Measurements from ENCODE around the gene ADARB2.
"Not testable (repeated sequence)": the region's sequence is repeated elsewhere in the genome, so short reads cannot be mapped to it uniquely, and the experiment has no call there.

The ADARB2 gene

GRCh38 chr10:1617376-1618317 is 119.7 kb downstream of the ADARB2 start:
- in situ Hi-C loops (cut with HindIII; ENCODE audit: low sequenced_read_pairs) = not testable (repeated sequence)

GRCh38 chr10:1616701-1617100 is 120.6 kb downstream of the ADARB2 start:
- in situ Hi-C loops (cut with HindIII; ENCODE audit: low sequenced_read_pairs) = not testable (repeated sequence)

DNA sequence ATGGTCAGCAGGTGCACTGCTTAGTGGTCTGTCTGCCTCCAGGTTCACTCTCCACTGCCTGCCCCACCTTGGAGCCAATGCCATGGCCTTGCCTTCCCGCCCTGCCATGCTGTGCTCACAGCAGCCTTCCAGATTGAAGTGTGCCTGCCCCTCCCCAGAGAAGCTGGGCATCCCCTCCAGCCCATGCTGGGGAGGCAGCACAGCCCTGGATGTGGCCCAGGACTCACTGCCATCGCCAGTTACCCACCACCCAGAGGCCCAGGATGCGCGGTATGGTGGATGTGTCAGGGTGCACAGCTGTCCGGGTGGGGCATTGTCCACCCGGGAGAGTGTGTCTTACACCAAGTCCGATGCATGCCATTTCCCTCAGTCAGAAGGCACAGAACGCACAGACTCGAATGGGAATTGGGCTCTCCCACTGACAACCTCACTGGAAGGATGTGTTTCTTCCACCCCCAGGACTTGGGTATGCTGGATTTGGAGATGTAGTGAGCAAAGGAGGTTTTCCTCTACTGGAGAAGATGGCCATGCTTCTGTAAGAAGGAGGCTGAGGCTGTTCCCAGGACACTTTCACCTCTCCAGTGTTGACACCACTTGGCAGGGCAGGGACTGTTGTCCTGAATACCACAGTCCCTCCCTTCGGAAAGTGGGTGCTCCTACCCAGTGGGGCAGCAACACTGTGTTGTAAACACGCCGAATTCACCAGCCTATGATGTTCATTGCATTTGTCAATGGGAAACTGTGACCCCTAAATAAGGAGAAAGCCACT is 122.0 kb downstream of the ADARB2 start:
- in situ Hi-C loops (cut with HindIII; ENCODE audit: low sequenced_read_pairs) = no loop called here

- in situ Hi-C loops (cut with HindIII; ENCODE audit: low sequenced_read_pairs) = no loop called here
Measured at GRCh38 chr10:1613511-1613910, 123.8 kb downstream of the ADARB2 start.

DNA sequence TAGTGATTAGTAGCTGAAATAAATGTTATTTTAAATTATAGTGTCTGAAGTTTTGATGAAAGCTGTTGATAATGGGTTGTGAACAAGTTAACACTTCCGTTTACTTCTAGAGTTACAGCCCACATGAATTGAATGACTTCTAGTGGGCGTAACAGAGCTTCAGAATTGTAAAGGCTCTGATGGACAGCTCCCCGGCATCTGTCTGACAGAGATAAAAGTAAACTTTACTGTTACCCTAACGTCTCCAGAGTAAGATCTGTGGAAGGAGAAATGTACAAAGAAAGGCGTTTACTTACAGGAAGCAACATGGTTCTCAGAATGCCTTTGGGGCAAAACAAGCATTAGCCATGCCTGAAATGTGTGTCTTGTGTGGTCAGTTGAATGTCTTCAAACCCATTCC is 124.4 kb downstream of the ADARB2 start:
- in situ Hi-C loops (cut with HindIII; ENCODE audit: low sequenced_read_pairs) = no loop called here

DNA sequence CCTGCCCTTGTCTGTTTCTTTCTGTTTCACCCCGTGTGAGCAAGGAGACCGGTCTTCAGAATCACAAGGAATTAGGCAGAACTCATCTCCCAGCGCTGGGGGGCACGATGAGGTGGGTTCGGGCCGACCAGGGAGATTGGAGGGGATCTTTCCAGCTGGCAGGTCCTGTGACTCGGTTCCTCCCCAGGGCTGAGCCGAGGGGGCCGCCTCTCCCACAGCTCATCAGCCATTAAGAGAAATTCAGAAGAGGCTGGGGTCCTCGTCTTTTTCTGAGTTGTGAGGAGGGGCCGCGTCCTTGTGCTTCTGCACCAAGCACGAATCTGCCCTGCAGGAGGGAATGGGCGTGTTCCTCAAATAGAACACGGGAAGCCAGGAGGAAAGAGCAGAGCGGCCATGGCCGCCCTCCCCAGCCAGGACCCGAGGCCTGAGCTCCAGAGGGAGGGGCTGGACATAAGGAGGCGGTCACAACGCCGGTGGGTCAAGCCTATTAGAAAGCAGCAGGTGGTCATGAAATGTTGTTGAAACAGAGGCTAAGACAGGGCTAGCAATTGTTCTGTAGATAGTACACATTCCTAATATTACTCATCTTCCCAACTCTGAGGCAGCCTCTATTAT is 125.3 kb downstream of the ADARB2 start:
- in situ Hi-C loops (cut with HindIII; ENCODE audit: low sequenced_read_pairs) = no loop called here

- in situ Hi-C loops (cut with HindIII; ENCODE audit: low sequenced_read_pairs) = no loop called here
Measured at GRCh38 chr10:1610986-1611770, 126.1 kb downstream of the ADARB2 start.

GRCh38 chr10:1609648-1609970 is 127.7 kb downstream of the ADARB2 start:
- in situ Hi-C loops (cut with HindIII; ENCODE audit: low sequenced_read_pairs) = no loop called here

GRCh38 chr10:1608851-1609647 is 128.3 kb downstream of the ADARB2 start:
- in situ Hi-C loops (cut with HindIII; ENCODE audit: low sequenced_read_pairs) = no loop called here

- in situ Hi-C loops (cut with HindIII; ENCODE audit: low sequenced_read_pairs) = no loop called here
Measured at GRCh38 chr10:1608408-1608807, 128.9 kb downstream of the ADARB2 start.

- in situ Hi-C loops (cut with HindIII; ENCODE audit: low sequenced_read_pairs) = no loop called here
Measured at GRCh38 chr10:1607466-1607865, 129.9 kb downstream of the ADARB2 start.

GRCh38 chr10:1605999-1606940 is 131.1 kb downstream of the ADARB2 start:
- in situ Hi-C loops (cut with HindIII; ENCODE audit: low sequenced_read_pairs) = no loop called here

GRCh38 chr10:1605121-1605520 is 132.2 kb downstream of the ADARB2 start:
- in situ Hi-C loops (cut with HindIII; ENCODE audit: low sequenced_read_pairs) = no loop called here

DNA sequence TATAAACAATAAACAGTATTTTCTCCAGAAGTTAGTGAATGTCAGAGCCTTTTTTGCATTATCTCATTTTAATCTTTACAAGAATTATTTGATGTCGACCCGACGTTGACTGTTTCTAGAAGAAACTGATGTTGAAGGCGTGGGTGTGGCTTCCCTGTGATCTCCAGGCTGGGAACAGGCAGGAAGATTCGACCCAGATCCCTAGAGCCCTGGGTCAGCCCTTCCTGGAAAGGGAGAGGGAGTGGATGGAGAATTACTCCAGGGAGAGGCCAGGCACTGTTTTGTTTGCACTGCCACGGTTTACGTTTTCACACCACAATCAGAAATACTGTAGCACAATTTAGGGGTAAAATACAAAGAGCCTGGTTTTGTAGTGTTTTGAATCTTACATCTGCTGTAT is 133.1 kb downstream of the ADARB2 start:
- in situ Hi-C loops (cut with HindIII; ENCODE audit: low sequenced_read_pairs) = no loop called here

DNA sequence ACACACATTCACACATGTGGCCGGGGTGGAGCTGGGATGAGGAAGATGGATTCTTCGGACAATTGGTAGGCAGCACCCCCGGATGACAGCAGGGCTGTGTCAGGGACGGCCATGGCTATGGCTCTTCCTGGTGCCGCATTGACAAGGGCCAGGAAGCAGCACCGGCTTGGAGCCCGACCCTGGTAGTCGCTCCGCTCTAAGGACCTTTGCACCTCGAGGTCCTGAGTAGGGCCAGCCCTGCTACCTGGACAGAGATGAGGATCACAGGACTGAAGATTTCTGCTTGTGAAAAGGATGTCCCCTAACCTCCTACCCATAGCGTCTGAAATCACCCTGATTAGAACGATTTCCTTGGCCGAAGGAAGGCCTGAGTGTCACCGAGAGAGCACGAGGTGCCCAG is 134.1 kb downstream of the ADARB2 start:
- in situ Hi-C loops (cut with HindIII; ENCODE audit: low sequenced_read_pairs) = no loop called here

GRCh38 chr10:1602037-1602484 is 135.3 kb downstream of the ADARB2 start:
- in situ Hi-C loops (cut with HindIII; ENCODE audit: low sequenced_read_pairs) = no loop called here

- in situ Hi-C loops (cut with HindIII; ENCODE audit: low sequenced_read_pairs) = no loop called here
Measured at GRCh38 chr10:1601406-1601805, 135.9 kb downstream of the ADARB2 start.

DNA sequence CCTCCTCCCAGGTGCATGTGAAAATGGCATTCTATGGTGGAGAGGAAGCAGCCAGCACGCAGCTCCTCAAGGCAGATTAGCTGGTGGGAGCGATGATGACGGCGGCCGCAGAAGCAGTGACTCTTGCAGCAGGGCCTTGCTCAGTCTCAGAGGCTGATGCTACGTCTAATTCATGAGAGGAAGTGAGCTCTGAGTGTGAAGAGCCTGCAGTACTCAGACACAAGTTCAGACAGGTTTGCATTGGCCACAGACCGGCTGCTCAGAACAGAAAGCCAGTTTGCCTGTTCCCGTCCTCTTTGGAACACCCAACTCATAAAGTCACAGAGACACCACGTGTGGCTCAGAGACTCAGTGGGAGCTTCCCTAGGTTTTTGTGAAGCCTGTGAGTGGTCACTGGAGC is 136.5 kb downstream of the ADARB2 start:
- in situ Hi-C loops (cut with HindIII; ENCODE audit: low sequenced_read_pairs) = no loop called here
